ENCODE data around the gene KCND2.
"Not testable (repeated sequence)": the region's sequence is repeated elsewhere in the genome, so short reads cannot be mapped to it uniquely, and the experiment has no call there.

Gene KCND2

GRCh38 chr7:120775755-120776154 is 502.8 kb downstream of the KCND2 start:
- TF ChIP-seq CTCF (IDR thresholded peaks at IDR 0.05; ENCODE audit: low read length, missing control alignments) = no peak
- H3K4me3 ChIP-seq (replicated peaks; ENCODE audit: low read depth, low read length) = no peak overlapping the region
- no peak for DNase-seq (ENCODE audit: low read depth)

GRCh38 chr7:120779078-120779477 is 506.1 kb downstream of the KCND2 start:
- DNase-seq (ENCODE audit: low read depth); H3K4me3 ChIP-seq (replicated peaks; ENCODE audit: low read depth, low read length): not testable (repeated sequence)

GRCh38 chr7:120780451-120780850 is 507.5 kb downstream of the KCND2 start:
- H3K4me3 ChIP-seq (replicated peaks; ENCODE audit: low read depth, low read length); DNase-seq (ENCODE audit: low read depth): not testable (repeated sequence)

- no peak for DNase-seq (ENCODE audit: low read depth)
- no peak overlapping the region for H3K4me3 ChIP-seq (replicated peaks; ENCODE audit: low read depth, low read length)
- no peak for TF ChIP-seq CTCF (IDR thresholded peaks at IDR 0.05; ENCODE audit: low read length, missing control alignments)
These were observed 508.0 kb downstream of the KCND2 start for GRCh38 chr7:120780938-120781337.

GRCh38 chr7:120781924-120782323 is 508.9 kb downstream of the KCND2 start:
- H3K4me3 ChIP-seq (replicated peaks; ENCODE audit: low read depth, low read length); DNase-seq (ENCODE audit: low read depth): not testable (repeated sequence)

- no peak for TF ChIP-seq CTCF (IDR thresholded peaks at IDR 0.05; ENCODE audit: low read length, missing control alignments)
- DNase-seq (ENCODE audit: low read depth) = no peak
- H3K4me3 ChIP-seq (replicated peaks; ENCODE audit: low read depth, low read length) = no peak overlapping the region
These were observed 510.3 kb downstream of the KCND2 start for GRCh38 chr7:120783273-120783672.

GRCh38 chr7:120783721-120784120 is 510.7 kb downstream of the KCND2 start:
- DNase-seq (ENCODE audit: low read depth) = no peak
- H3K4me3 ChIP-seq (replicated peaks; ENCODE audit: low read depth, low read length) = no peak overlapping the region
- no peak for TF ChIP-seq CTCF (IDR thresholded peaks at IDR 0.05; ENCODE audit: low read length, missing control alignments)

- TF ChIP-seq CTCF (IDR thresholded peaks at IDR 0.05; ENCODE audit: low read length, missing control alignments) = no peak
- no peak overlapping the region for H3K4me3 ChIP-seq (replicated peaks; ENCODE audit: low read depth, low read length)
- DNase-seq (ENCODE audit: low read depth) = no peak
These were observed 512.1 kb downstream of the KCND2 start for GRCh38 chr7:120785095-120785494.
